LNCaP clone FGC (cell line): ENCODE data around the gene LRP8.

Experiments used
- DNase-seq: peaks from one replicate; pipeline ENCODE4 v3.0.0-alpha.2; 2011; ENCODE audit warnings: low read depth
- H3K4me3 ChIP-seq: 2 replicates; pipeline ENCODE4 v1.5.1; 2011; ENCODE audit warnings: mild to moderate bottlenecking, low read depth, low read length, control low read depth
- TF ChIP-seq, protein P1 (sequence below): IDR thresholded peaks from 2 replicates; pipeline ENCODE4 v1.5.1; 2012; ENCODE audit warnings: mild to moderate bottlenecking; ENCODE audit not compliant: control insufficient read depth, insufficient read depth; ENCODE audit errors: extremely low read depth

Gene LRP8

DNA sequence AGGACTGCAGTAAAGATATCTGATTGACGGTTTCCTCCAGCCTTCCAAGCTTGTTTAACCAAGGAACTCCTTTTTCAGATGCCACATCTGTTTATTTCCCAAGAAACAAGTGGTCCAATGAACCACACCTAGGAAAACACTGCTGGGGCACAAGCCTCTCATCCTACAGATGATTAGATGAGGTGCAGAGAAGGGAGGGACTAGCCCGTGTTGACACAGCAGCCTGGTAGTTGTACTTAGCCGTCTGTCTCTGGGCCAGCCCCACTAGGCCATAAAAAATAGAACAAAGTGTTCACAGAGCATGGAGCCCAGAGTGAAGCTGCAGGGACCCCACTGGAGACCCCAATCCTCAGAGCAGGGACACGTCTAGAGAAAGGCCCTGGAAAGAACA is 32.1 kb downstream of the LRP8 start:
- DNase-seq = peak; percentile 42
- no peak overlapping the region for H3K4me3 ChIP-seq
- TF ChIP-seq, protein P1, sequence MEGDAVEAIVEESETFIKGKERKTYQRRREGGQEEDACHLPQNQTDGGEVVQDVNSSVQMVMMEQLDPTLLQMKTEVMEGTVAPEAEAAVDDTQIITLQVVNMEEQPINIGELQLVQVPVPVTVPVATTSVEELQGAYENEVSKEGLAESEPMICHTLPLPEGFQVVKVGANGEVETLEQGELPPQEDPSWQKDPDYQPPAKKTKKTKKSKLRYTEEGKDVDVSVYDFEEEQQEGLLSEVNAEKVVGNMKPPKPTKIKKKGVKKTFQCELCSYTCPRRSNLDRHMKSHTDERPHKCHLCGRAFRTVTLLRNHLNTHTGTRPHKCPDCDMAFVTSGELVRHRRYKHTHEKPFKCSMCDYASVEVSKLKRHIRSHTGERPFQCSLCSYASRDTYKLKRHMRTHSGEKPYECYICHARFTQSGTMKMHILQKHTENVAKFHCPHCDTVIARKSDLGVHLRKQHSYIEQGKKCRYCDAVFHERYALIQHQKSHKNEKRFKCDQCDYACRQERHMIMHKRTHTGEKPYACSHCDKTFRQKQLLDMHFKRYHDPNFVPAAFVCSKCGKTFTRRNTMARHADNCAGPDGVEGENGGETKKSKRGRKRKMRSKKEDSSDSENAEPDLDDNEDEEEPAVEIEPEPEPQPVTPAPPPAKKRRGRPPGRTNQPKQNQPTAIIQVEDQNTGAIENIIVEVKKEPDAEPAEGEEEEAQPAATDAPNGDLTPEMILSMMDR = no peak

DNA sequence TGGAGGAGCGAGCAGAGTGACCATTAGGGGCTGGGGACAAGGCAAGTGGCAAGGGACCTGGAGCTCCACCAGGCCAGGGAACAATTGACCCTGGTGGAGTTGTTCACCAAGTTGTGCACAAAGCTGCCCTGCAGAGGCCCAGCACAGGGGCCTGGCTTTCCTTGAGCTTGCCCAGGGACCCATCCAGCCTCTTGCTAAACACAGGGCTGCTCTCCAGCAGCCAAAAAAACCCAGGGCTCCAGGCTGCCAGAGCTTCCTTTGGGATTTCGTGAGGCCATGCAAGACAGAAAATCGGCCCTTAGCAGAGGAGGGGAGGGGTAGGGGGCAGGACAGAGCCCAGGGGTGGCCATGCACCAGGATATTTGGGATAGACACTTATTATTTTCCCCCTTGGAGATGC is 32.6 kb downstream of the LRP8 start:
- TF ChIP-seq, protein P1 = no peak
- no peak for DNase-seq
- no peak overlapping the region for H3K4me3 ChIP-seq

DNA sequence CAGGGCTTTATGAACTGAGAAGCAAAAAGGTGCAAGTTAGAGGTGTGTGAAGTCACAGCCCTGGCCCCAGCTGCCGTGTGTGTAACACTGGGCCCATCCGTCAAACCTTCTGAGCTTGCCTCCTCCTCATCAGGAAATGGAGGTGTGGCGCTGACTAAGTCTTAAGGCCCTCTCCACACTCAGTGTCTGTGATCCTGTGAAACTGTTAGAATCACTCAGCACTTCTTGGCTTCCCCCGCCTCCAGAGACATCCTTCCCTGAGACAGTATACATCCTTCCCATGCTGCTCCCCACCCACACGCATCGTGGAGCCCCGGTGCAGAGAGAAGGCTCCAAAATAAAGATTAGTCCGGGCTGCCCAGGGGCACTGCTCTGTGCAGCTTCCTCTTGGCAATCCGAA is 33.3 kb downstream of the LRP8 start:
- TF ChIP-seq, protein P1 = no peak

DNA sequence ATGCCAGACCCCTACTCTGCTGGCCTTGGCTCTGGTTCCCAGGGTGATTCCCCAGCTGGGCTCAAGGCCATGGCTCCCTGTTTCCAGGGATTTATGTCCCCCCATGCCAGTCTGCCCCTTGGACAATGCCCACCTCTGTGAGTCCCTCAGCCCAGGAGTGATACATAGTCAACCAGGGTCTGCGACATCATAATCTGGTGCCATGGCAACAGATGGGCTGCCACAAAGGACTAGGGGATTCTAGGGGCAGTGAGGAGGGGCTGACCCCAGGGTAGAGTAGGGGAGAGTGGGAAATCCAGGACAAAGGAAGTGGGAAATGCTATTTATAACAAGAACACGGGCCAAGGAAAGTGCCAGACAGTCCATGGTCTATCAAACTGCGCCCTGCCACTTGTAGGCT is 33.8 kb downstream of the LRP8 start:
- no peak for DNase-seq
- TF ChIP-seq, protein P1 = no peak
- H3K4me3 ChIP-seq = no peak overlapping the region

More for the DNA sequence above, 33.3 kb downstream of the LRP8 start:
- no peak for DNase-seq
- no peak overlapping the region for H3K4me3 ChIP-seq

DNA sequence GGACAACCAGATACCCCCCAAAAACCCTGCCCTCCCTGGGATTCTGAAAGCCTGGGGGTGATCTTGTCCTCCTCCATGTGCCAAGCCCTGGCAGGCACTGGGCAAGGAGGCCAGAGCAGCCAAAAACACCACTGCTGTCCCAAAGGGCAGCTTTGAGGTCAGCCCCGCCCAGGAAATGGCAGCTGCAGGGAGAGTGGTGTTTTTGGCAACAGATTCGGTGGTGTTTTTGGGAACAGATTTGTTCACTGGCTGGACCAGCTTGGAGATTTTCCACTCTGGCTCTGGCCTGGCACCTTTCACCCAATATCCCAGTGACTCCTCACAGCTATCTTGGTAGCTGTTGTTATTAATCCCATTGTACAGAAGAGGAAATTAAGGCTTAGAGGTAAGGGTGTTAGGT is 34.7 kb downstream of the LRP8 start:
- TF ChIP-seq, protein P1 = no peak
- H3K4me3 ChIP-seq = no peak overlapping the region
- no peak for DNase-seq

DNA sequence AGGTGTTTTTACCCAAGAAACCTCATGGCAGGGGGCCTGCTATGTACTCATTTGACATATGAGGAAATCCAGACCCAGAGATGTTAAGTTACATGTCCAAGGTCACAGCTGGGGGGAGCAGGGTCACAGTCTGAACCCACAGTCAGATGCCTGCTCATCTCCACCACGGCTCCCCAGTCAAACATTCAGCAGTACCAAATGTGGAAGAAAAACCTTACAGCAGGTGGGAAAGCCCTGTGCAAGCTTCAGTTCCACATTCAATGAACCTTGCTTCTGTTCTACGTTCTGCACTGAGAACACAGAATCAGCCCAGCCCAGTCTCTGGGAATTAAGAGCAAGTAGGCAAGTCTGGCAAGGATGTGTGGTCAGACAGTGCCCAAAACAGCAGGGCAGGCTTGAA is 35.2 kb downstream of the LRP8 start:
- TF ChIP-seq, protein P1 = no peak
- DNase-seq = no peak

DNA sequence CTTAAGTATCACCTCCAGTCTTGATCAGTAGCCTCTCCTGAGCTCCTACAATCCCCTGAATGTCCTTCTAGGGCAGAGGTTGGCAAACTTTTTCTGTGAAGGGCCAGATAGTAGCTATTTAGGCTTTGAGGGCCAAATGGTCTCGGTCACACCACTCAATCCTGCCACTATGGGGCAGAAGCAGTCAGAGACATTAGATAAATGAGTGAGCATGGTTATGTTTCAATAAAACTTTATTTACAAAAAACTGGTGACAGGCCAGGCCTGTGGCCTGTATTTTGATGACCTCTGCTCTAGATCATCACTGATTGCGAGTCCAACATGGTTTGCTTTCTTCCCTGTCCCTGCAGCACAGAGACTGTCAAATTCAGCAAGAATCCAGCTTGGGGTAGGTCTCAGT is 36.3 kb downstream of the LRP8 start:
- TF ChIP-seq, protein P1 = no peak
- H3K4me3 ChIP-seq = no peak overlapping the region
- no peak for DNase-seq

More for the DNA sequence above, 35.2 kb downstream of the LRP8 start:
- no peak overlapping the region for H3K4me3 ChIP-seq
